Bronchial epithelial cell (primary cell): ENCODE data around the gene RAB4A. TPM values are rescaled to one million over a fixed set of nuclear protein-coding genes. Genes with fewer than 3 reads are reported as not detected.
"Not testable (repeated sequence)": the region's sequence is repeated elsewhere in the genome, so short reads cannot be mapped to it uniquely, and the experiment has no call there.

Experiments
- DNase-seq: peaks from one replicate; pipeline ENCODE4 v3.0.0-alpha.2; 2010; ENCODE audit warnings: low read depth
- FAIRE-seq: peaks from 2 replicates; lab custom pipeline; 2011; peaks lifted over from hg19 to GRCh38; lab: Jason Lieb, UNC
- H3K27me3 ChIP-seq: 2 replicates; pipeline ENCODE4 v1.5.1; 2011; ENCODE audit warnings: low read length; ENCODE audit not compliant: control insufficient read depth, insufficient read depth
- H3K36me3 ChIP-seq: 2 replicates; pipeline ENCODE4 v1.5.1; 2011; ENCODE audit warnings: low read length; ENCODE audit not compliant: control insufficient read depth, insufficient read depth
- H3K4me3 ChIP-seq: 2 replicates; pipeline ENCODE4 v1.5.1; 2011; ENCODE audit warnings: mild to moderate bottlenecking, low read depth, low read length, control low read depth
- CTCF ChIP-seq: IDR thresholded peaks from 2 replicates; pipeline ENCODE4 v1.5.1; 2011; ENCODE audit warnings: mild to moderate bottlenecking, moderate library complexity, low read length, control low read depth, inconsistent platforms; ENCODE audit not compliant: insufficient read depth, severe bottlenecking
- total RNA-seq: library from RNA; depleted of rRNA; stranded (reverse); fragments of >200 nt; gene quantifications from 2 replicates; pipeline ENCODE4 v1.2.1, GENCODE V29; 2014

The RAB4A gene
- total RNA-seq, 1 donor from 2014 or later = 39.0 TPM

DNA sequence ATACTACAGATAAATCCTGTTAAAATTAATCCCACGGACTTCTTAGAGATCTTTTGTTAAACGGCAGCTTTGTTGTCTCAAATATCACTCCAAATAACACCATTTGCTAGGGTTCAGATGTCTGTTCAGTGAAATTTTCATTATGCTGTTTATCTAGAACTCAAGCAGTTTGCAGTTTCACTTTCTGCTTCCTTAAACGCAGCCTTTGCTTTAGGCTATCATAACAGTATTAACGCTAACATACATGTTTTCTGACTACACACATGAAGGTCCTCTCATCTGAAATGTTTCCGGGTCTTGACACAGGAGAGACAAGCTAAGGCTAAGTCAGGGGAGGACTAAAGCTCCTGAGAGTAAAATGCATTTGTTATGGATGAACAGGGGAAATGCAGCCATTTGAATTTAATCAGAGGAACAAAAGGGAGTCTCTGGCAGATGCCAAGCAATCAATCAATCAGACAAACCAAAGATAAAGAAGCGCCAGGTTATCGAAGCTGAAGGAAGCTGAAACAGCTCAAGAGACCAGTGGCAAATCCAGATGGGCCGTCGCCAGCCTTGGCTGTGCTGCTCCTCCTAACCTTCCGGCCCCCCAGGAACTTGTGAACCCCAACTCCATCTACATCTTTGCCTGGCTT lies 55.1 kb downstream of the RAB4A start:
- TF ChIP-seq CTCF = no peak
- no peak for FAIRE-seq

GRCh38 chr1:229326601-229327000 lies 55.7 kb downstream of the RAB4A start:
- no peak for FAIRE-seq

More for the DNA sequence above, 55.1 kb downstream of the RAB4A start:
- Histone ChIP-seq H3K4me3 (no peak overlapping the region), H3K36me3 (peaks cover 4% of the 10 kb centered on the region), H3K27me3 (no peaks in the 10 kb centered on the region)
- DNase-seq = no peak

GRCh38 chr1:229327765-229328164 lies 56.9 kb downstream of the RAB4A start:
- not testable (repeated sequence) for FAIRE-seq, DNase-seq, H3K4me3 ChIP-seq, H3K36me3 ChIP-seq, H3K27me3 ChIP-seq

More at GRCh38 chr1:229326601-229327000, 55.7 kb downstream of the RAB4A start:
- no peak for TF ChIP-seq CTCF
- Histone ChIP-seq H3K27me3 (no peaks in the 10 kb centered on the region), H3K36me3 (peaks cover 4% of the 10 kb centered on the region), H3K4me3 (no peak overlapping the region)
- DNase-seq = no peak

DNA sequence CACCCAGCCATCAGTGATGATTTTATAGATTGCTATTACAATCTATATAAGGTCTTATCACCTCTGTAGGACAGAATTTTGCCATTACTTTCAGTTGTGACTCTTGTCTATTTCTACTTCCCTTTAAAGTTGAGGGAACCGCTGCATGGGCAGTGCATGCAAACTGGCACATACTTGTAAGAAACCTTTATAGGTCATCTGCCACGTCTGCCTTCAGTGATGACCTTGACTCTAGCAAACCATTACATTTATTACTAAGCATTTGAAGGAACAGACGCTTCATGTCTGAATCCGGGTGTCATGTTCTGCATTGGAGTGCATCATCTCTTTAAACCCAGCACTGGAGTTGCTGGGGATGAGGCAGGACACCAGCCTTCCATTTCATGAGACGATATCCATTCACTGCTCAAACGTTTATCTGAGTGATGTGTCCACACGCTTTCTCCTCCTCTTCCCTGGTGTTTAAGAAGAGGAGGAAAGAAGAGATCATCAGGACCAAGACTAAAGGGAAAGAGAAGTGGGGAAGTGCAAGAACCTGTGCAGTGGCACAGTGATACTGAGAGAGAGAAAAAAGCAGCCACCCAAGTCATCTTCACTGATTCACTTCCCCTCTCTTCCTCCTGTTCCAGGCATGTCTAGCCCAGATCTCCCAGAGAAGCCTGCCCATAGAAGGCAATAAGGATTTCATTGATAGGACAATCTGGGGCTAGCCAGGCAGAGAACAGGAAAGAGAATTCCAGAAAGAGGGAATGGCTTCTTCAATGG lies 57.9 kb downstream of the RAB4A start:
- Histone ChIP-seq H3K36me3 (peaks cover 4% of the 10 kb centered on the region), H3K4me3 (no peak overlapping the region), H3K27me3 (no peaks in the 10 kb centered on the region)
- no peak for DNase-seq
- no peak for FAIRE-seq
- no peak for TF ChIP-seq CTCF

GRCh38 chr1:229334269-229334668 lies 63.4 kb downstream of the RAB4A start:
- Histone ChIP-seq H3K4me3 (no peak overlapping the region), H3K36me3 (no peaks in the 10 kb centered on the region), H3K27me3 (no peaks in the 10 kb centered on the region)
- TF ChIP-seq CTCF = no peak
- FAIRE-seq = no peak
- no peak for DNase-seq

DNA sequence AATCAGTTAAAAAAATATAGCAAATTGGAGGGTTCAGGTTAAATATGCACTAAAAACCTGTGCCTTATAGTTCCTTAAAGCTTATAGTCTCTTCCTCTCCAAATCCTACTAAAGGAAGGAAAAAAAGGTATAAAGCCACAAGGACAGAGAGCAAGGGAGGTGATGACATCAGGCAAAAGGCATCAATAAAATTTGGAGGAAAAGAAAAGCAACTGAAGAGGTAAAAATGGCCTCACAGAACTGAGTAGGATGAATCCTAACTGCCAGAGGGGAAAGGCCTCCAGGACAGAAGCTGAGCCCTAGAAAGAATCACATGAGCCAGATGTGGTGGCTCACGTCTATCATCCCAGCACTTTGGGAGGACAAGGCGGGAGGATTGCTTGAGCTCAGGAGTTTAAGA lies 63.8 kb downstream of the RAB4A start:
- Histone ChIP-seq H3K27me3 (no peaks in the 10 kb centered on the region), H3K4me3 (no peak overlapping the region), H3K36me3 (no peaks in the 10 kb centered on the region)
- no peak for FAIRE-seq
- TF ChIP-seq CTCF = no peak
- DNase-seq = no peak
